Measurements from ENCODE around the gene PLCB4. TPM values are rescaled to one million over a fixed set of nuclear protein-coding genes. Genes with fewer than 3 reads are reported as not detected.

The PLCB4 gene
- polyA plus RNA-seq, 1 donor (not counting 4 experiments of a cell fraction or from before 2014, with no cell fraction given), result 4.1 TPM

- Histone ChIP-seq H3K36me3 (ENCODE audit: control insufficient read depth in 2 of 2, extremely low read depth in 1 of 2, insufficient read depth in 2 of 2, low read length in 2 of 2) (no peaks in the 10 kb centered on the region), H4K20me1 (ENCODE audit: control insufficient read depth, extremely low read depth, insufficient read depth, low read length) (no peaks in the 10 kb centered on the region), H3K4me2 (ENCODE audit: control insufficient read depth, extremely low read depth, insufficient read depth, low read depth, low read length) (no peak overlapping the region), H3K9me3 (ENCODE audit: control insufficient read depth, low read depth, low read length) (no peaks in the 10 kb centered on the region), H3K4me1 (ENCODE audit: control insufficient read depth, extremely low read depth, insufficient read depth, low read length) (no peaks in the 10 kb centered on the region), H3K9ac (ENCODE audit: control insufficient read depth, extremely low read depth, insufficient read depth, low read length) (no peak overlapping the region), H3K9me1 (ENCODE audit: control insufficient read depth, extremely low read depth, insufficient read depth, low read length) (no peaks in the 10 kb centered on the region), H3K4me3 (ENCODE audit: control insufficient read depth in 2 of 3, extremely low read depth in 1 of 3, insufficient read depth in 2 of 3, low read depth in 1 of 3, low read length in 3 of 3) (no peak overlapping the region), H3K79me2 (ENCODE audit: control insufficient read depth, insufficient read depth, low read length) (no peaks in the 10 kb centered on the region), H3K27me3 (ENCODE audit: control insufficient read depth, extremely low read depth, insufficient read depth, low read length) (no peaks in the 10 kb centered on the region), H2AFZ (ENCODE audit: control insufficient read depth, low read length) (no peak overlapping the region), H3K27ac (ENCODE audit: control insufficient read depth, insufficient read depth, low read length) (no peak overlapping the region)
- FAIRE-seq, result no peak
- no peak for DNase-seq (ENCODE audit: low read depth, low spot score)
- dilution Hi-C loops (cut with MboI; ENCODE audit: extremely low pct_ligation_motif_present, low sequenced_read_pairs), result no loop called here
- TF ChIP-seq CTCF (optimal IDR thresholded peaks at IDR 0.05 in 1 of 3, IDR thresholded peaks at IDR 0.05 in 1 of 3, conservative IDR thresholded peaks at IDR 0.05 in 1 of 3; ENCODE audit: extremely low read depth in 1 of 3, insufficient read depth in 2 of 3, low read length in 3 of 3), result no peak
- no peak for TF ChIP-seq EZH2 (IDR thresholded peaks at IDR 0.05; ENCODE audit: low read length)
Observed at GRCh38 chr20:9281803-9282202, 212.9 kb downstream of the PLCB4 start.

GRCh38 chr20:9285617-9286016 is 216.7 kb downstream of the PLCB4 start:
- H4K20me1 ChIP-seq (ENCODE audit: control insufficient read depth, extremely low read depth, insufficient read depth, low read length), result no peaks in the 10 kb centered on the region
- H3K9ac ChIP-seq (ENCODE audit: control insufficient read depth, extremely low read depth, insufficient read depth, low read length), result no peak overlapping the region
- no peak overlapping the region for H3K4me2 ChIP-seq (ENCODE audit: control insufficient read depth, extremely low read depth, insufficient read depth, low read depth, low read length)
- H3K4me1 ChIP-seq (ENCODE audit: control insufficient read depth, extremely low read depth, insufficient read depth, low read length), result no peaks in the 10 kb centered on the region
- dilution Hi-C loops (cut with MboI; ENCODE audit: extremely low pct_ligation_motif_present, low sequenced_read_pairs), result no loop called here
- DNase-seq (ENCODE audit: low read depth, low spot score) (no peak), FAIRE-seq (no peak)
- no peaks in the 10 kb centered on the region for H3K9me3 ChIP-seq (ENCODE audit: control insufficient read depth, low read depth, low read length)
- no peak for TF ChIP-seq EZH2 (IDR thresholded peaks at IDR 0.05; ENCODE audit: low read length)
- no peak for TF ChIP-seq CTCF (optimal IDR thresholded peaks at IDR 0.05 in 1 of 3, IDR thresholded peaks at IDR 0.05 in 1 of 3, conservative IDR thresholded peaks at IDR 0.05 in 1 of 3; ENCODE audit: extremely low read depth in 1 of 3, insufficient read depth in 2 of 3, low read length in 3 of 3)
- H2AFZ ChIP-seq (ENCODE audit: control insufficient read depth, low read length), result no peak overlapping the region
- H3K36me3 ChIP-seq (ENCODE audit: control insufficient read depth in 2 of 2, extremely low read depth in 1 of 2, insufficient read depth in 2 of 2, low read length in 2 of 2), result no peaks in the 10 kb centered on the region
- H3K27me3 ChIP-seq (ENCODE audit: control insufficient read depth, extremely low read depth, insufficient read depth, low read length), result no peaks in the 10 kb centered on the region
- no peak overlapping the region for H3K27ac ChIP-seq (ENCODE audit: control insufficient read depth, insufficient read depth, low read length)
- H3K4me3 ChIP-seq (ENCODE audit: control insufficient read depth in 2 of 3, extremely low read depth in 1 of 3, insufficient read depth in 2 of 3, low read depth in 1 of 3, low read length in 3 of 3), result no peak overlapping the region
- H3K9me1 ChIP-seq (ENCODE audit: control insufficient read depth, extremely low read depth, insufficient read depth, low read length), result no peaks in the 10 kb centered on the region
- no peaks in the 10 kb centered on the region for H3K79me2 ChIP-seq (ENCODE audit: control insufficient read depth, insufficient read depth, low read length)
